Trophoblast cell (in vitro differentiated cells and primary cell): Measurements from ENCODE around the gene MAST4.

ENCODE experiments used
- DNase-seq, 2 donors: peaks; one replicate each; pipeline ENCODE4 v3.0.0-alpha.2; 2016
- H2AFZ ChIP-seq: 2 replicates; pipeline ENCODE4 v1.6.1; 2013; ENCODE audit warnings: low read length, moderate library complexity, mild to moderate bottlenecking; ENCODE audit not compliant: insufficient read depth, poor library complexity
- H2AK5ac ChIP-seq: 2 replicates; pipeline ENCODE4 v1.6.1; 2013; ENCODE audit warnings: mild to moderate bottlenecking, low read length
- H2BK120ac ChIP-seq: 2 replicates; pipeline ENCODE4 v1.6.1; 2013; ENCODE audit warnings: low read length, mild to moderate bottlenecking, moderate library complexity; ENCODE audit not compliant: insufficient read depth, poor library complexity
- H2BK12ac ChIP-seq: 2 replicates; pipeline ENCODE4 v1.6.1; 2013; ENCODE audit warnings: mild to moderate bottlenecking, low read length, moderate library complexity
- H2BK5ac ChIP-seq: 2 replicates; pipeline ENCODE4 v1.6.1; 2013; ENCODE audit warnings: low read length, low read depth, moderate library complexity, mild to moderate bottlenecking; ENCODE audit not compliant: poor library complexity
- H3K14ac ChIP-seq: 2 replicates; pipeline ENCODE4 v1.6.1; 2013; ENCODE audit warnings: mild to moderate bottlenecking, low read length
- H3K18ac ChIP-seq: 2 replicates; pipeline ENCODE4 v1.6.1; 2013; ENCODE audit warnings: mild to moderate bottlenecking, low read length
- H3K23ac ChIP-seq: 2 replicates; pipeline ENCODE4 v1.6.1; 2013; ENCODE audit warnings: low read length
- H3K27ac ChIP-seq: 2 replicates; pipeline ENCODE4 v1.5.1; 2013; ENCODE audit warnings: low read depth, mild to moderate bottlenecking, inconsistent platforms, low read length, moderate library complexity
- H3K27me3 ChIP-seq: 2 replicates; pipeline ENCODE4 v1.6.1; 2013; ENCODE audit warnings: inconsistent platforms, mild to moderate bottlenecking, low read length, moderate library complexity; ENCODE audit not compliant: insufficient read depth
- H3K36me3 ChIP-seq, 2 experiments: 1 replicate in 1 of 2; 2 replicates in 1 of 2; pipeline ENCODE4 v1.6.1; 2013; ENCODE audit warnings: low read length in 2 of 2, mild to moderate bottlenecking in 2 of 2, moderate library complexity in 1 of 2; ENCODE audit not compliant: insufficient read depth in 2 of 2, control insufficient read depth in 1 of 2
- H3K4ac ChIP-seq: 2 replicates; pipeline ENCODE4 v1.6.1; 2013; ENCODE audit warnings: low read depth, mild to moderate bottlenecking, low read length, moderate library complexity
- H3K4me1 ChIP-seq, 2 experiments: 1 replicate in 1 of 2; 2 replicates in 1 of 2; pipeline ENCODE4 v1.6.1; 2013; ENCODE audit warnings: low read length in 2 of 2, mild to moderate bottlenecking in 2 of 2, moderate library complexity in 1 of 2; ENCODE audit not compliant: insufficient read depth in 2 of 2, control insufficient read depth in 1 of 2
- H3K4me2 ChIP-seq: 2 replicates; pipeline ENCODE4 v1.6.1; 2013; ENCODE audit warnings: inconsistent platforms, mild to moderate bottlenecking, low read length, moderate library complexity
- H3K4me3 ChIP-seq: 2 replicates; pipeline ENCODE4 v1.5.1; 2013; ENCODE audit warnings: mild to moderate bottlenecking, low read depth, low read length, inconsistent platforms
- H3K79me1 ChIP-seq: one replicate; pipeline ENCODE4 v1.6.1; 2013; ENCODE audit warnings: low read length
- H3K79me2 ChIP-seq: 2 replicates; pipeline ENCODE4 v1.6.1; 2013; ENCODE audit warnings: low read length, mild to moderate bottlenecking; ENCODE audit not compliant: control insufficient read depth, insufficient read depth, poor library complexity
- H3K9ac ChIP-seq: 2 replicates; pipeline ENCODE4 v1.6.1; 2013; ENCODE audit warnings: mild to moderate bottlenecking, low read length
- H3K9me3 ChIP-seq: 2 replicates; pipeline ENCODE4 v1.6.1; 2013; ENCODE audit warnings: low read depth, mild to moderate bottlenecking, control low read depth, inconsistent platforms, low read length; ENCODE audit not compliant: insufficient read depth
- H4K12ac ChIP-seq: 2 replicates; pipeline ENCODE4 v1.6.1; 2013; ENCODE audit warnings: low read depth, mild to moderate bottlenecking, low read length, moderate library complexity
- H4K8ac ChIP-seq: 2 replicates; pipeline ENCODE4 v1.6.1; 2013; ENCODE audit warnings: low read depth, mild to moderate bottlenecking, low read length, moderate library complexity
- H4K91ac ChIP-seq: one replicate; pipeline ENCODE4 v1.6.1; 2013; ENCODE audit warnings: low read depth, mild to moderate bottlenecking, low read length, moderate library complexity
- WGBS: extraction: QIAGEN DNeasy Blood & Tissue Kit; methylation state at CpG from one replicate; pipeline ENCODE4 v1.1.7; 2013; ENCODE audit warnings: missing lambda C conversion rate; ENCODE audit not compliant: insufficient read length, insufficient coverage; ENCODE audit errors: extremely low coverage; 5-methylcytosine and 5-hydroxymethylcytosine counted together

Gene MAST4

GRCh38 chr5:66658516-66658915 is 62.3 kb downstream of the MAST4 start:
- H4K8ac ChIP-seq = no peak overlapping the region
- peaks cover 6% of the 10 kb centered on the region for H3K79me1 ChIP-seq
- H2AFZ ChIP-seq = no peak overlapping the region
- H3K4me2 ChIP-seq = no peak overlapping the region
- WGBS = no CpG with 5 or more reads among the region's 2 CpGs
- no peak overlapping the region for H3K9ac ChIP-seq
- peaks cover 0 to 3% of the 10 kb centered on the region in 2 experiments for H3K4me1 ChIP-seq
- no peak overlapping the region for H3K4ac ChIP-seq
- no peak overlapping the region for H3K4me3 ChIP-seq
- no peak overlapping the region for H3K14ac ChIP-seq
- no peak overlapping the region for H2BK120ac ChIP-seq
- H2BK5ac ChIP-seq = no peak overlapping the region
- H2BK12ac ChIP-seq = no peak overlapping the region
- H4K91ac ChIP-seq = no peak overlapping the region
- H3K36me3 ChIP-seq = no peaks in the 10 kb centered on the region
- H3K23ac ChIP-seq = no peak overlapping the region
- H3K18ac ChIP-seq = no peak overlapping the region
- H2AK5ac ChIP-seq = no peak overlapping the region
- no peak overlapping the region for H3K27ac ChIP-seq
- H3K27me3 ChIP-seq = no peaks in the 10 kb centered on the region
- no peaks in the 10 kb centered on the region for H3K9me3 ChIP-seq
- no peak overlapping the region for H4K12ac ChIP-seq
- no peak for DNase-seq
- H3K79me2 ChIP-seq = no peaks in the 10 kb centered on the region

GRCh38 chr5:66659780-66660179 is 63.6 kb downstream of the MAST4 start:
- WGBS = no CpG with 5 or more reads among the region's 3 CpGs

GRCh38 chr5:66660396-66660795 is 64.2 kb downstream of the MAST4 start:
- Histone ChIP-seq H2BK12ac (peak overlapping the region; percentile 89), H3K14ac (peak overlapping the region; percentile 37), H3K79me1 (peaks cover 6% of the 10 kb centered on the region), H3K4me2 (no peak overlapping the region), H3K27me3 (no peaks in the 10 kb centered on the region), H3K9ac (no peak overlapping the region), H3K4me1 (peaks cover 0 to 3% of the 10 kb centered on the region in 2 experiments), H4K8ac (no peak overlapping the region), H3K9me3 (no peaks in the 10 kb centered on the region), H3K18ac (no peak overlapping the region), H2BK120ac (peak overlapping the region; percentile 43), H3K4ac (no peak overlapping the region), H2AFZ (no peak overlapping the region), H2BK5ac (peak overlapping the region; percentile 40), H4K91ac (no peak overlapping the region), H3K23ac (no peak overlapping the region), H3K79me2 (no peaks in the 10 kb centered on the region), H2AK5ac (peak overlapping the region; percentile 62), H3K4me3 (no peak overlapping the region), H3K27ac (no peak overlapping the region), H4K12ac (no peak overlapping the region), H3K36me3 (no peaks in the 10 kb centered on the region)
- no peak for DNase-seq
- WGBS = no CpG with 5 or more reads among the region's 1 CpG

More at GRCh38 chr5:66659780-66660179, 63.6 kb downstream of the MAST4 start:
- H3K36me3 ChIP-seq = no peaks in the 10 kb centered on the region
- no peaks in the 10 kb centered on the region for H3K27me3 ChIP-seq
- H3K4ac ChIP-seq = no peak overlapping the region
- no peak overlapping the region for H3K23ac ChIP-seq
- H4K8ac ChIP-seq = no peak overlapping the region
- peaks cover 0 to 3% of the 10 kb centered on the region in 2 experiments for H3K4me1 ChIP-seq
- no peak overlapping the region for H2BK5ac ChIP-seq
- peak overlapping the region; percentile 35 for H4K91ac ChIP-seq
- peaks cover 6% of the 10 kb centered on the region for H3K79me1 ChIP-seq
- no peak overlapping the region for H4K12ac ChIP-seq
- H3K9ac ChIP-seq = no peak overlapping the region
- no peak for DNase-seq
- no peak overlapping the region for H3K27ac ChIP-seq
- no peak overlapping the region for H2AFZ ChIP-seq
- no peak overlapping the region for H3K18ac ChIP-seq
- no peak overlapping the region for H3K4me3 ChIP-seq
- peak overlapping the region; percentile 14 for H2BK12ac ChIP-seq
- no peaks in the 10 kb centered on the region for H3K9me3 ChIP-seq
- no peak overlapping the region for H3K4me2 ChIP-seq
- no peak overlapping the region for H2BK120ac ChIP-seq
- no peak overlapping the region for H3K14ac ChIP-seq
- H3K79me2 ChIP-seq = no peaks in the 10 kb centered on the region
- H2AK5ac ChIP-seq = no peak overlapping the region

GRCh38 chr5:66661149-66661548 is 65.0 kb downstream of the MAST4 start:
- Histone ChIP-seq H3K4me2 (no peak overlapping the region), H3K27ac (peak overlapping the region; percentile 68), H2AK5ac (no peak overlapping the region), H4K8ac (no peak overlapping the region), H2BK5ac (no peak overlapping the region), H3K14ac (no peak overlapping the region), H2BK120ac (no peak overlapping the region), H3K4me1 (peaks cover 0 to 3% of the 10 kb centered on the region in 2 experiments), H3K4me3 (no peak overlapping the region), H3K27me3 (no peaks in the 10 kb centered on the region), H2AFZ (no peak overlapping the region), H4K12ac (no peak overlapping the region), H4K91ac (no peak overlapping the region), H3K9me3 (no peaks in the 10 kb centered on the region), H3K18ac (no peak overlapping the region), H3K36me3 (no peaks in the 10 kb centered on the region), H2BK12ac (no peak overlapping the region), H3K4ac (no peak overlapping the region), H3K79me2 (no peaks in the 10 kb centered on the region), H3K9ac (no peak overlapping the region), H3K79me1 (peaks cover 6% of the 10 kb centered on the region), H3K23ac (no peak overlapping the region)
- DNase-seq = no peak
- no CpG with 5 or more reads among the region's 3 CpGs for WGBS
